Measurements from ENCODE around the gene SLC12A1. TPM values are rescaled to one million over a fixed set of nuclear protein-coding genes. Genes with fewer than 3 reads are reported as not detected.
A peak's percentile ranks its signal among the peaks of the same experiment; 100 is the strongest.

The SLC12A1 gene
- total RNA-seq, 1 donor from 2014 or later: not detected

DNA sequence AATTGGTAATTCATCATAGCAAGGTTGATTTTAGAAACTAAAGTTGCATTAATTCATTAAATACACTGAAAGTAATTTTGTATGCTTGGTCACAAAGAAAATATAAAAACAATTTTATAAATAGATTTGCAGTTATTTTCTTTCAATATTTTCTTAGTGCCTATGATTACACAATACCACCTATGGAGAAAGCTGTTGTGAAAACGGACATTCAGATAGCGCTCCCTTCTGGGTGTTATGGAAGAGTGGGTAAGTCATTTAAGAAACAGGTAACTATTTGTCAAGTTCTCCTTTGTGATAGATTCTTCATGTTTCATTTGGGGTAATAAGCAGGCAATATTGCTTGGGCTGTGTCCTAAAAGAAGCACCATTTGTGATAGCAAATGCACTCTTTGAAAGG, 128.2 kb downstream of the SLC12A1 start:
- Histone ChIP-seq H3K4me3 (no peak overlapping the region), H3K4me1 (peaks cover 4 to 12% of the 10 kb centered on the region in 2 donors), H3K36me3 (peaks cover 12 to 14% of the 10 kb centered on the region in 2 donors), H3K9me3 (no peaks in the 10 kb centered on the region), H3K27me3 (no peaks in the 10 kb centered on the region), H3K27ac (no peak overlapping the region)
- DNase-seq (ENCODE audit: low spot score in 2 of 2): no peak
- TF ChIP-seq, protein P1, sequence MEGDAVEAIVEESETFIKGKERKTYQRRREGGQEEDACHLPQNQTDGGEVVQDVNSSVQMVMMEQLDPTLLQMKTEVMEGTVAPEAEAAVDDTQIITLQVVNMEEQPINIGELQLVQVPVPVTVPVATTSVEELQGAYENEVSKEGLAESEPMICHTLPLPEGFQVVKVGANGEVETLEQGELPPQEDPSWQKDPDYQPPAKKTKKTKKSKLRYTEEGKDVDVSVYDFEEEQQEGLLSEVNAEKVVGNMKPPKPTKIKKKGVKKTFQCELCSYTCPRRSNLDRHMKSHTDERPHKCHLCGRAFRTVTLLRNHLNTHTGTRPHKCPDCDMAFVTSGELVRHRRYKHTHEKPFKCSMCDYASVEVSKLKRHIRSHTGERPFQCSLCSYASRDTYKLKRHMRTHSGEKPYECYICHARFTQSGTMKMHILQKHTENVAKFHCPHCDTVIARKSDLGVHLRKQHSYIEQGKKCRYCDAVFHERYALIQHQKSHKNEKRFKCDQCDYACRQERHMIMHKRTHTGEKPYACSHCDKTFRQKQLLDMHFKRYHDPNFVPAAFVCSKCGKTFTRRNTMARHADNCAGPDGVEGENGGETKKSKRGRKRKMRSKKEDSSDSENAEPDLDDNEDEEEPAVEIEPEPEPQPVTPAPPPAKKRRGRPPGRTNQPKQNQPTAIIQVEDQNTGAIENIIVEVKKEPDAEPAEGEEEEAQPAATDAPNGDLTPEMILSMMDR (IDR thresholded peaks at IDR 0.05): no peak
- intact Hi-C loops (cut with DNase I): no loop called here

DNA sequence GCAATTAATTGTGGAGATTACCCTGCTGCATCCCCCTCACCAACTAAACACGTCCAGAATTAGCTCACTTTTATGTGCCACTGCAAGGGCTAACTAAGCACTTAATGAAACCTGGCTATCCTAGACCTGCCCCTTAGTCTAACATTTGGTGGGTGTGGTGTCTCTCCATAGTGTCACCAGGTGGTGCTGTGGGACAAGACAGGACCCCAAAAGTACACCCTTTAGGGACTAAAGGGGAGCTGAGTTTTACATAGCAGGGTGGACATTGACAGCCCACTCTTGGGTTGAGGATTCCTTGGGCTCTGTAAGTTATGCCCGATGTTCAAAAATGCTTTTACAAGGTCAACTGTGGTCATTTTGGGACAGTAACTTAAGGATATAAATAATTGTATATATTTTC, 130.8 kb downstream of the SLC12A1 start:
- no peak overlapping the region for H3K4me3 ChIP-seq
- DNase-seq (ENCODE audit: low spot score in 2 of 2): no peak
- H3K27me3 ChIP-seq: no peaks in the 10 kb centered on the region
- no peak overlapping the region for H3K27ac ChIP-seq
- H3K9me3 ChIP-seq: no peaks in the 10 kb centered on the region
- H3K4me1 ChIP-seq: peaks cover 4 to 7% of the 10 kb centered on the region in 2 donors
- TF ChIP-seq, protein P1 (IDR thresholded peaks at IDR 0.05): peak in 1 of 3 experiments; percentile 28
- peaks cover 18 to 24% of the 10 kb centered on the region in 2 donors for H3K36me3 ChIP-seq
- intact Hi-C loops (cut with DNase I): no loop called here

DNA sequence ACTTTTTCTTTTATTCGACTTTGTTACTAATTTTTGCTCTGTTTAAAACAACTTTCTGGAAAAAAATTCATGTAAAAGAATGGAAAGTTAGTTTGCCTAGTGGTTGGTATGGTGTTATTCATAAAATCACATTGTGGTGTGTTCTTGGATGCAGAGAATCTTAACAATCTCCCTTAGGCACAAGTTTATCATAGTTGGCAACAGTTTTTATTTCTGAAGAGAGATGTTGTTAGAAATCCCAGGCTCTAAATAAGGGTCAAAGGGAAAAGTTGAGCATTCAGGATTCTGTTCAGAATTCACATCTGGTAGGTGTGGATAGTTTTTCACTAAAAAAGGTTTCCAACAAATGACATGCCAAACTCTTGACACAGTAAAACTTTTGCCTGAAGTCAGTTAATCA, 131.5 kb downstream of the SLC12A1 start:
- Histone ChIP-seq H3K36me3 (peaks cover 23 to 28% of the 10 kb centered on the region in 2 donors), H3K9me3 (no peaks in the 10 kb centered on the region), H3K27me3 (no peaks in the 10 kb centered on the region), H3K27ac (no peak overlapping the region), H3K4me1 (peaks cover 0 to 1% of the 10 kb centered on the region in 2 donors), H3K4me3 (no peak overlapping the region)
- TF ChIP-seq, protein P1 (IDR thresholded peaks at IDR 0.05): no peak
- no peak for DNase-seq (ENCODE audit: low spot score in 2 of 2)
- intact Hi-C loops (cut with DNase I): no loop called here

DNA sequence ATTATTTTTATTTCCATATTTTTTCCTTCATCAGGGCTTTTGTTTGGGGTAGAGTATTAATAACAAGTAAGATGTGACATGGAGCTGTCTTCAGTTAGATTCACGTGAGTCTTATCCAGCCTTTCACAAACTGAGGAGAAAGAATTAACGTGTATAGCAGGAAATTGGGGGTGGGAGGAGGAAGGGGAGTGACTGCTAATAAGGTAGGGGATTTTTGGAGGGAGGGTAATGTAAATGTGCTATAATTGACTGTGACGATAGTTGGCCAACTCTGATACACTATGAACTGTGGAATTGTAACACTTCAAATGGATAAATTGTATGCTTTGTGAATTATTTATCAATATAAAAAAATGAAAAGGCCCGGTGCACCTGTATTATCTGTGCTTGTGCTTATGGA, 134.0 kb downstream of the SLC12A1 start:
- H3K9me3 ChIP-seq: no peaks in the 10 kb centered on the region
- no peak overlapping the region for H3K4me3 ChIP-seq
- intact Hi-C loops (cut with DNase I): no loop called here
- no peaks in the 10 kb centered on the region for H3K27me3 ChIP-seq
- TF ChIP-seq, protein P1 (IDR thresholded peaks at IDR 0.05): no peak
- H3K4me1 ChIP-seq: no peaks in the 10 kb centered on the region
- DNase-seq (ENCODE audit: low spot score in 2 of 2): no peak
- peaks cover 23 to 41% of the 10 kb centered on the region in 2 donors for H3K36me3 ChIP-seq
- H3K27ac ChIP-seq: no peak overlapping the region

DNA sequence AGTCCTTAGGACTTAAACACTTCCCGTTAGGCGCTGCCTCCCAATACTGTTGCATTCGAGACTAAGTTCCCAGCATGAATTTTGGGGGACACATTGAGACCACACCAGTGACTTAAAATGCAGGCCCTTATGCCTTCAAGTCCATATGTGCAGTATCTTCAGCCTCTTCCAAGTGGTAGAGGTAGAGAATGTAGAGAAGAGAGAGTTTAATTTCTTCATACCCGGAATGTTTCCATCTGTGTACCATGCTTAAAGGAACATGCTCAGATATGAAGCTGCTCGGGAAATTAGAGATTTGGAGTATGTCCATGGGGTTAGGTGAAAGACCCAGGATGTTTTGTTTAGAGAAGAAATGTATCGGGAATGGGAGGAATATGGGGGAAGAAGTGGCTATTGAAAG, 137.8 kb downstream of the SLC12A1 start:
- Histone ChIP-seq H3K27ac (no peak overlapping the region), H3K4me1 (no peaks in the 10 kb centered on the region), H3K4me3 (no peak overlapping the region), H3K27me3 (no peaks in the 10 kb centered on the region), H3K9me3 (no peaks in the 10 kb centered on the region), H3K36me3 (peaks cover 15 to 28% of the 10 kb centered on the region in 2 donors)
- intact Hi-C loops (cut with DNase I): no loop called here
- no peak for DNase-seq (ENCODE audit: low spot score in 2 of 2)
- TF ChIP-seq, protein P1 (IDR thresholded peaks at IDR 0.05): no peak

DNA sequence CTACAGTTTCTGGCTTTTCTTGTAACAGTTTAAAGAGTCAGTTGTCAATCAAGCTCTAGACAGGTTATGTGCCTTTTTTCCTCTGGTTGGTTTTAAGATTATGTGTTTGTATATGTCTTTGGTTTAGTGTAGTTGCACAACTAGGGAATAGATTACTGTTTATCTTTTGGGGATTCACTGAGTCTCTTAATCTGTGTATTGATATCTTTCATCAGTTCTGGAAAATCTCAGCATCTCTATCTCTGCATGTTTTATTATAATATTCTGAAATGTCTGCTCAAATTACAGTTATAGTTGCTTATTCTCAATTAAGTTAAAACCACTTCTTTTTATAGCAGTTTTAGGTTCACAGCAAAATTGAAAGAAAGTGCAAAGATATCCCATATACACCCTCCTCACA, 139.4 kb downstream of the SLC12A1 start:
- TF ChIP-seq, protein P1 (IDR thresholded peaks at IDR 0.05): no peak
- Histone ChIP-seq H3K36me3 (peaks cover 13 to 20% of the 10 kb centered on the region in 2 donors), H3K4me3 (no peak overlapping the region), H3K27me3 (no peaks in the 10 kb centered on the region), H3K9me3 (no peaks in the 10 kb centered on the region), H3K4me1 (no peaks in the 10 kb centered on the region), H3K27ac (no peak overlapping the region)
- DNase-seq (ENCODE audit: low spot score in 2 of 2): no peak
- intact Hi-C loops (cut with DNase I): no loop called here
